ENCODE data around the gene CFB. TPM values are rescaled to one million over a fixed set of nuclear protein-coding genes. Genes with fewer than 3 reads are reported as not detected.

Gene CFB
- total and polyA plus RNA-seq, 12 donors = 0.78 to 166 (median 28.2) TPM

- H3K36me3 ChIP-seq (replicated peaks in 1 of 2) = peaks cover 0 to 30% of the 10 kb centered on the region in 2 donors
- peaks cover 9 to 31% of the 10 kb centered on the region in 2 donors for H3K4me1 ChIP-seq (replicated peaks in 1 of 2)
- H3K27me3 ChIP-seq = no peaks in the 10 kb centered on the region
- intact Hi-C loops (cut with DNase I) = no loop called here
- 0 to 1% (median 0%) methylated on average over 20 to 49 of the region's 49 CpGs for WGBS, 4 donors
- peak within 1 kb of the TSS; percentile 31 to 86 (median 70) for H3K27ac ChIP-seq
- H3K9me3 ChIP-seq (replicated peaks in 1 of 3) = no peaks in the 10 kb centered on the region
- TF ChIP-seq CTCF (IDR thresholded peaks at IDR 0.05) = peak in 3 of 6 experiments; percentile 20 to 52 (median 25)
- peak in 1 of 2 donors; percentile 87 for TF ChIP-seq POLR2A (IDR thresholded peaks at IDR 0.05)
- peak within 1 kb of the TSS; percentile 9 to 86 (median 70) for H3K4me3 ChIP-seq
- peak; percentile 80 to 91 (median 87) for DNase-seq
These were observed 48.1 kb upstream of the CFB start, which contains the start of gene EHMT2 for GRCh38 chr6:31897612-31898382. EHMT2 (minus strand) TSS chr6:31897698; CDS start chr6:31897677, 21 bp downstream.

- Histone ChIP-seq H3K4me3 (peak overlapping the region; percentile 9 to 86 (median 70)), H3K9me3 (replicated peaks in 1 of 3) (no peaks in the 10 kb centered on the region), H3K36me3 (replicated peaks in 1 of 2) (peaks cover 0 to 23% of the 10 kb centered on the region in 2 donors), H3K27me3 (no peaks in the 10 kb centered on the region), H3K4me1 (replicated peaks in 1 of 2) (peaks cover 11 to 38% of the 10 kb centered on the region in 2 donors), H3K27ac (peak overlapping the region; percentile 31 to 86 (median 68))
- 11 to 19% (median 14%) methylated on average over 8 of the region's 8 CpGs for WGBS, 4 donors
- TF ChIP-seq CTCF (IDR thresholded peaks at IDR 0.05) = no peak
- peak in 1 of 2 donors; percentile 7 for TF ChIP-seq POLR2A (IDR thresholded peaks at IDR 0.05)
- intact Hi-C loops (cut with DNase I) = no loop called here
- peak in 2 of 7 donors; percentile 42 to 65 for DNase-seq
These were observed 47.4 kb upstream of the CFB start for GRCh38 chr6:31898383-31899011.

- no peak for TF ChIP-seq POLR2A (IDR thresholded peaks at IDR 0.05)
- TF ChIP-seq CTCF (IDR thresholded peaks at IDR 0.05) = no peak
- Histone ChIP-seq H3K4me3 (no peak overlapping the region), H3K9me3 (replicated peaks in 1 of 3) (no peaks in the 10 kb centered on the region), H3K27ac (no peak overlapping the region), H3K36me3 (replicated peaks in 1 of 2) (peaks cover 0 to 16% of the 10 kb centered on the region in 2 donors), H3K27me3 (no peaks in the 10 kb centered on the region), H3K4me1 (replicated peaks in 1 of 2) (peaks cover 11 to 44% of the 10 kb centered on the region in 2 donors)
- WGBS, 4 donors = 59 to 71% (median 66%) methylated on average over 5 of the region's 5 CpGs
- intact Hi-C loops (cut with DNase I) = no loop called here
- no peak for DNase-seq
These were observed 46.7 kb upstream of the CFB start for GRCh38 chr6:31899215-31899614.
